Astrocyte (in vitro differentiated cells and primary cell): ENCODE measurements around the gene ESPNL.

Source experiments
- EZH2 ChIP-seq: IDR thresholded peaks from 2 replicates; pipeline ENCODE4 v1.6.1; 2012; ENCODE audit warnings: mild to moderate bottlenecking, low read length, inconsistent platforms; ENCODE audit not compliant: insufficient read depth
- TF ChIP-seq, protein P1 (sequence below): IDR thresholded peaks from 2 replicates; pipeline ENCODE4 v1.5.1; 2011; ENCODE audit warnings: low read depth, mild to moderate bottlenecking, inconsistent platforms, low read length, moderate library complexity; ENCODE audit not compliant: insufficient read depth

DNA sequence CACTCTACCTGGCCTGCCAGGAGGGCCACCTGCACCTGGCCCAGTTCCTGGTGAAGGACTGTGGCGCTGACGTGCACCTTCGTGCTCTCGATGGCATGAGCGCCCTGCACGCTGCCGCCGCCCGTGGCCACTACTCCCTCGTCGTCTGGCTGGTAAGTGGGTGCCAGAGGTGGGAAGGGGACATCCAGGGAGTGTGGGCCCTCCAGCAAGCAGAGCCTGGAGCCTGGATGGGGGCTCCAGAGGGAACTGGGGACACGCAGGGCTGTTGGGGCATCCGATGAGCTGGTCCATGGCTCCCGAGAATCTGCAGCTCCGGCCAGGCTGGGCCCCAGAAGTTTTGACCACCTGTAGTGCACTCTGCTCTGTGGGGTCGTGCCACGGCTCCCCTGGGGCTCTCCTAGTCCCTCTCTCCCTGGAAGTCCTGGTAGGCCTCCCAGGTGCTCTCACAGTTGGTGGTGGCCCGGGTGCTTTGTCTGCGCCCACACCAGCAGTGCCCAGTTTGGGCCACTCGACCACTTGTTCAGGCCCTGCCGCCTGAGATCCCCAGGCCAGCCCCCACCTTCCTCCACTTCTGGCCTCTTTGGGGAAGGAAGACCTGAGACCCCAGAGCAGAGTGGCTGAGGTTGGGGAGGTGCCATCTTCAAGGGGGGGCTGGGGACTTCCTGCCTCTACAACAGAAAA, 4.7 kb downstream of the ESPNL start:
- TF ChIP-seq, protein P1, sequence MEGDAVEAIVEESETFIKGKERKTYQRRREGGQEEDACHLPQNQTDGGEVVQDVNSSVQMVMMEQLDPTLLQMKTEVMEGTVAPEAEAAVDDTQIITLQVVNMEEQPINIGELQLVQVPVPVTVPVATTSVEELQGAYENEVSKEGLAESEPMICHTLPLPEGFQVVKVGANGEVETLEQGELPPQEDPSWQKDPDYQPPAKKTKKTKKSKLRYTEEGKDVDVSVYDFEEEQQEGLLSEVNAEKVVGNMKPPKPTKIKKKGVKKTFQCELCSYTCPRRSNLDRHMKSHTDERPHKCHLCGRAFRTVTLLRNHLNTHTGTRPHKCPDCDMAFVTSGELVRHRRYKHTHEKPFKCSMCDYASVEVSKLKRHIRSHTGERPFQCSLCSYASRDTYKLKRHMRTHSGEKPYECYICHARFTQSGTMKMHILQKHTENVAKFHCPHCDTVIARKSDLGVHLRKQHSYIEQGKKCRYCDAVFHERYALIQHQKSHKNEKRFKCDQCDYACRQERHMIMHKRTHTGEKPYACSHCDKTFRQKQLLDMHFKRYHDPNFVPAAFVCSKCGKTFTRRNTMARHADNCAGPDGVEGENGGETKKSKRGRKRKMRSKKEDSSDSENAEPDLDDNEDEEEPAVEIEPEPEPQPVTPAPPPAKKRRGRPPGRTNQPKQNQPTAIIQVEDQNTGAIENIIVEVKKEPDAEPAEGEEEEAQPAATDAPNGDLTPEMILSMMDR, result no peak
- TF ChIP-seq EZH2, result no peak
